GM12878 (cell line): ENCODE measurements around the gene TTYH1. TPM values are rescaled to one million over a fixed set of nuclear protein-coding genes. Genes with fewer than 3 reads are reported as not detected.

Experiments used
- ATAC-seq: fragments of 200-7000 bp; cut with Tn5 transposase; 3 replicates; pipeline ENCODE4 v1.9.1; 2020; ENCODE audit warnings: mild to moderate bottlenecking, moderate library complexity
- BruUV-seq: library from RNA; stranded (reverse); fragments of 400-500 nt; replicated peaks from 2 replicates; lab custom pipeline; 2021; lab: Mats Ljungman, UMichigan
- CTCF ChIA-PET: fragments of 300-600 bp; sonication (Branson Sonifier 250); formaldehyde crosslinking; extraction: SDS; loops from one replicate; lab custom pipeline; 2021; ENCODE audit warnings: inconsistent platforms; lab: Yijun Ruan, JAX
- POLR2A ChIA-PET: fragments of 350-600 bp; formaldehyde crosslinking; extraction: SDS; loops from one replicate; lab custom pipeline; 2021; ENCODE audit warnings: inconsistent platforms; lab: Charles Lee
- RAD21 ChIA-PET: fragments of 300-600 bp; sonication (Branson Sonifier 250); formaldehyde crosslinking; loops from one replicate; lab custom pipeline; 2023; ENCODE audit warnings: antibody characterized with exemption; ENCODE audit not compliant: unreplicated experiment; lab: Charles Lee
- SMC1A ChIA-PET: fragments of 300-600 bp; sonication (Branson Sonifier 250); formaldehyde crosslinking; loops from one replicate; lab custom pipeline; 2023; ENCODE audit not compliant: unreplicated experiment, uncharacterized antibody; lab: Charles Lee
- DNase-seq: peaks from one replicate; pipeline ENCODE4 v3.0.0-alpha.2; 2011; ENCODE audit warnings: low read depth, low spot score
- FAIRE-seq: peaks from 3 replicates; lab custom pipeline; 2011; peaks lifted over from hg19 to GRCh38; lab: Jason Lieb, UNC
- H2AFZ ChIP-seq: 2 replicates; pipeline ENCODE4 v1.6.0; 2011; ENCODE audit warnings: low read depth, low read length, control low read depth; ENCODE audit not compliant: control insufficient read depth
- H3K27ac ChIP-seq: 2 replicates; pipeline ENCODE4 v1.5.1; 2011; ENCODE audit warnings: control low read depth; ENCODE audit not compliant: control insufficient read depth, insufficient read depth
- H3K27me3 ChIP-seq, 2 experiments: replicated peaks in 1 of 2; 2 replicates each; pipeline versions ENCODE4 v1.6.0 to v1.6.1; 2011; ENCODE audit warnings: low read length in 1 of 2; ENCODE audit not compliant: control insufficient read depth in 2 of 2, insufficient read depth in 2 of 2
- H3K36me3 ChIP-seq, 2 experiments: 2 replicates each; pipeline ENCODE4 v1.5.1; 2011; ENCODE audit warnings: low read length in 1 of 2; ENCODE audit not compliant: control insufficient read depth in 2 of 2, insufficient read depth in 2 of 2
- H3K4me1 ChIP-seq: 2 replicates; pipeline ENCODE4 v1.6.1; 2011; ENCODE audit warnings: mild to moderate bottlenecking, low read length, moderate library complexity, mixed read lengths; ENCODE audit not compliant: control insufficient read depth, insufficient read depth
- H3K4me2 ChIP-seq: 2 replicates; pipeline ENCODE4 v1.6.0; 2011; ENCODE audit warnings: control low read depth; ENCODE audit not compliant: control insufficient read depth, insufficient read depth
- H3K4me3 ChIP-seq: fragments of 200-600 bp; sonication (generic); 2 replicates; pipeline ENCODE4 v1.5.1; 2016
- H3K79me2 ChIP-seq: 2 replicates; pipeline ENCODE4 v1.6.0; 2011; ENCODE audit warnings: low read length; ENCODE audit not compliant: control insufficient read depth, insufficient read depth
- H3K9ac ChIP-seq: 2 replicates; pipeline ENCODE4 v1.8.0; 2011; ENCODE audit warnings: low read length, control low read depth, mixed read lengths; ENCODE audit not compliant: control insufficient read depth, insufficient read depth
- H3K9me3 ChIP-seq: replicated peaks from 3 replicates; pipeline ENCODE4 v1.5.1; 2011; ENCODE audit warnings: mild to moderate bottlenecking, low read length; ENCODE audit not compliant: control insufficient read depth, insufficient read depth
- H4K20me1 ChIP-seq: 2 replicates; pipeline ENCODE4 v1.6.0; 2011; ENCODE audit not compliant: control insufficient read depth, insufficient read depth
- BHLHE40 ChIP-seq, 2 experiments: fragments of 450-650 bp in 1 of 2; IDR thresholded peaks; 2 replicates each; pipeline ENCODE4 v1.6.1; 2011 to 2017; ENCODE audit warnings: low read depth in 2 of 2, borderline replicate concordance in 1 of 2, improper control_type of control experiment in 1 of 2, low read length in 1 of 2, mild to moderate bottlenecking in 1 of 2
- CEBPB ChIP-seq, 2 experiments: fragments of 150-350 bp in 1 of 2; IDR thresholded peaks; 2 replicates each; pipeline ENCODE4 v1.6.1; 2012 to 2014; ENCODE audit warnings: low read depth in 2 of 2, low read length in 2 of 2, borderline replicate concordance in 1 of 2, inconsistent platforms in 1 of 2
- CTCF ChIP-seq, 3 experiments: IDR thresholded peaks in 2 of 3; conservative IDR thresholded peaks in 1 of 3; 2 replicates each; pipeline ENCODE4 v1.5.1; 2011; ENCODE audit warnings: low read depth in 3 of 3, low read length in 3 of 3, mild to moderate bottlenecking in 3 of 3, control low read depth in 2 of 3, moderate library complexity in 2 of 3, inconsistent platforms in 1 of 3, mixed read lengths in 1 of 3; ENCODE audit not compliant: control insufficient read depth in 2 of 3, insufficient read depth in 1 of 3; ENCODE audit errors: extremely low read depth in 1 of 3
- EZH2 ChIP-seq: IDR thresholded peaks from 2 replicates; pipeline ENCODE4 v1.6.1; 2012; ENCODE audit warnings: low read depth, mild to moderate bottlenecking, control low read depth, inconsistent platforms, low read length, borderline replicate concordance; ENCODE audit not compliant: control insufficient read depth
- RUNX3 ChIP-seq: IDR thresholded peaks from 2 replicates; pipeline ENCODE4 v1.6.1; 2012; ENCODE audit warnings: low read length, inconsistent platforms
- STAT1 ChIP-seq: fragments of 450-650 bp; conservative IDR thresholded peaks from 2 replicates; pipeline ENCODE4 v1.6.1; 2014; ENCODE audit warnings: antibody characterized with exemption, mild to moderate bottlenecking
- ZNF592 ChIP-seq: fragments of 450-650 bp; IDR thresholded peaks from 2 replicates; pipeline ENCODE4 v1.6.1; 2017; ENCODE audit warnings: mild to moderate bottlenecking, moderate library complexity
- WGBS: methylation state at CpG from one replicate; pipeline ENCODE4 v1.1.6; 2016; ENCODE audit warnings: low lambda C conversion rate; ENCODE audit not compliant: insufficient replicate concordance, insufficient coverage; ENCODE audit errors: missing lambda C conversion rate; 5-methylcytosine and 5-hydroxymethylcytosine counted together
- in situ Hi-C: fragments of 300-500 bp; cut with MboI; formaldehyde crosslinking; loops from 9 replicates; pipeline ENCODE4 v1.14.3; 2018; ENCODE audit warnings: mixed read lengths
- intact Hi-C: fragments of 100-400 bp; cut with micrococcal nuclease; formaldehyde crosslinking; loops from one replicate; pipeline ENCODE4 v1.14.2; 2022; ENCODE audit not compliant: unreplicated experiment
- polyA plus RNA-seq, 11 experiments: library from polyadenylated mRNA; depleted of rRNA in 4 of 11; unstranded in 6 of 11; stranded (reverse) in 5 of 11; fragments of >200 nt; fragmentation: Nextera tagmentation in 4 of 11; fragmentation: Illumina TruSeq in 1 of 11; extraction: Ambion mirVana in 4 of 11; extraction: Trizol in 1 of 11; gene quantifications; 1 replicate in 1 of 11; 2 replicates in 10 of 11; pipeline versions ENCODE4 v1.2.1 to v1.2.3, GENCODE V29; 2011 to 2016; ENCODE audit warnings: inconsistent platforms in 2 of 11, missing spikeins in 2 of 11, low read depth in 1 of 11
- total RNA-seq, 4 experiments: library from RNA; depleted of rRNA in 3 of 4; stranded (reverse); fragments of >200 nt in 3 of 4; fragmentation: Illumina TruSeq in 1 of 4; extraction: Trizol in 1 of 4; gene quantifications; 2 replicates each; pipeline versions ENCODE4 v1.2.1 to v1.2.3, GENCODE V29; 2013 to 2021

The TTYH1 gene
- total and polyA plus RNA-seq, 10 of the 15 experiments (the other 5 are each of a cell fraction or from before 2014, with no cell fraction given), result 0.01 to 0.36 (median 0.09) TPM; not detected in 3

- WGBS, result 0% methylated on average over 2 of the region's 2 CpGs
- ChIA-PET POLR2A (no interaction called here), RAD21 (interaction anchor here (0.8 to 6.5 kb wide), 5 partner anchors 141 to 652 kb away, joined by 3 to 59 read pairs (median 4); no protein-coding TSS in a partner anchor), CTCF (interaction anchor here (1.0 to 8.5 kb wide), 12 partner anchors 11 to 203 kb away, joined by 3 to 236 read pairs (median 10); partner anchors contain the start of gene LILRB4), SMC1A (interaction anchor here (1.1 to 7.3 kb wide), 5 partner anchors 52 to 202 kb away, joined by 3 to 118 read pairs (median 20); no protein-coding TSS in a partner anchor)
- TF ChIP-seq RUNX3 (peak; percentile 69), STAT1 (no peak), CEBPB (IDR thresholded peaks at IDR 0.05; ENCODE audit: borderline replicate concordance in 1 of 2, low read depth in 2 of 2, low read length in 2 of 2) (no peak)
- Histone ChIP-seq H3K9ac (no peak overlapping the region), H4K20me1 (no peaks in the 10 kb centered on the region), H3K4me3 (no peak overlapping the region), H3K27me3 (no peaks in the 10 kb centered on the region; a peak in 1 of 4 replicates), H3K27ac (no peak overlapping the region), H2AFZ (no peak overlapping the region), H3K4me2 (no peak overlapping the region), H3K4me1 (peaks cover 7% of the 10 kb centered on the region; the same call in 1 of the 2 replicates), H3K9me3 (no peaks in the 10 kb centered on the region), H3K79me2 (no peaks in the 10 kb centered on the region), H3K36me3 (no peaks in the 10 kb centered on the region)
- in situ Hi-C loops (no loop called here), intact Hi-C loops (loop anchor here (5.0 kb wide), 2 partner anchors 37 to 72 kb away; no protein-coding TSS in a partner anchor)
- no peak for FAIRE-seq
- ATAC-seq, result no peak
- BruUV-seq, result no TSS peak
- no peak for DNase-seq
Observed at GRCh38 chr19:54480051-54480450, 64.8 kb downstream of the TTYH1 start.

- POLR2A ChIA-PET, result no interaction called here
- in situ Hi-C loops, result no loop called here
- TF ChIP-seq EZH2, result no peak
- peak in 1 of 2 experiments; percentile 38; a peak in 2 of 4 replicates for TF ChIP-seq BHLHE40 (IDR thresholded peaks at IDR 0.05; ENCODE audit: borderline replicate concordance in 1 of 2, low read depth in 2 of 2, low read length in 1 of 2)
- TF ChIP-seq CTCF (IDR thresholded peaks at IDR 0.05 in 2 of 3, conservative IDR thresholded peaks at IDR 0.05 in 1 of 3; ENCODE audit: control insufficient read depth in 2 of 3, extremely low read depth in 1 of 3, insufficient read depth in 1 of 3, low read depth in 3 of 3, low read length in 3 of 3), result peak; percentile 61 to 74 (median 69)
- no peak for TF ChIP-seq ZNF592
Observed at GRCh38 chr19:54481326-54481930, 66.2 kb downstream of the TTYH1 start.

More at GRCh38 chr19:54481326-54481930, 66.2 kb downstream of the TTYH1 start:
- Histone ChIP-seq H3K36me3 (no peaks in the 10 kb centered on the region), H3K4me2 (no peak overlapping the region), H4K20me1 (no peaks in the 10 kb centered on the region), H3K27me3 (no peaks in the 10 kb centered on the region; a peak in 1 of 4 replicates), H3K9me3 (no peaks in the 10 kb centered on the region), H3K4me1 (peaks cover 12% of the 10 kb centered on the region), H3K4me3 (no peak overlapping the region), H2AFZ (no peak overlapping the region), H3K79me2 (no peaks in the 10 kb centered on the region), H3K27ac (no peak overlapping the region), H3K9ac (no peak overlapping the region)
- peak; percentile 69 for ATAC-seq
- peak; percentile 27 for FAIRE-seq
- no TSS peak for BruUV-seq
- SMC1A ChIA-PET, result interaction anchor here (0.6 to 7.3 kb wide), 10 partner anchors 37 to 201 kb away, joined by 3 to 118 read pairs (median 4); partner anchors contain the start of gene LILRB4
- no peak for DNase-seq
- CTCF ChIA-PET, result interaction anchor here (0.6 to 8.5 kb wide), 28 partner anchors 10 to 582 kb away, joined by 3 to 236 read pairs (median 4); partner anchors contain the start of genes CNOT3, LILRA2, LILRB4 and RDH13
- RAD21 ChIA-PET, result interaction anchor here (0.7 to 6.5 kb wide), 9 partner anchors 8 to 203 kb away, joined by 3 to 59 read pairs (median 4); partner anchors contain the start of gene CDC42EP5
- intact Hi-C loops, result loop anchor here (1.0 to 5.0 kb wide), 3 partner anchors 36 to 195 kb away; no protein-coding TSS in a partner anchor
- 12% methylated on average over 16 of the region's 16 CpGs for WGBS
